Endothelial cell of umbilical vein (primary cell): ENCODE data around the gene NT5DC2. TPM values are rescaled to one million over a fixed set of nuclear protein-coding genes. Genes with fewer than 3 reads are reported as not detected.
A peak's percentile ranks its signal among the peaks of the same experiment; 100 is the strongest.

ENCODE experiments used
- BruUV-seq: library from RNA; stranded (reverse); fragments of 400-500 nt; replicated peaks from 2 replicates; lab custom pipeline; 2021; lab: Mats Ljungman, UMichigan
- CTCF ChIA-PET: fragments of 300-600, 350-600 bp; sonication (Branson Sonifier 250); formaldehyde crosslinking; loops from one replicate; lab custom pipeline; 2021; ENCODE audit warnings: antibody characterized with exemption, inconsistent platforms; lab: Charles Lee
- POLR2A ChIA-PET: fragments of 300-600, 350-600 bp; sonication (Branson Sonifier 250); formaldehyde crosslinking; loops from one replicate; lab custom pipeline; 2021; ENCODE audit warnings: antibody characterized with exemption, inconsistent platforms; lab: Charles Lee
- DNase-seq: peaks from one replicate; pipeline ENCODE4 v3.0.0-alpha.2; 2011; ENCODE audit warnings: low read depth, low spot score
- FAIRE-seq: peaks from 2 replicates; lab custom pipeline; 2011; peaks lifted over from hg19 to GRCh38; lab: Jason Lieb, UNC
- H2AFZ ChIP-seq: 2 replicates; pipeline ENCODE4 v1.6.0; 2012; ENCODE audit warnings: low read depth, low read length, control low read depth, inconsistent platforms
- H3K27ac ChIP-seq: 2 replicates; pipeline ENCODE4 v1.5.1; 2011; ENCODE audit warnings: low read depth, mild to moderate bottlenecking, control low read depth, low read length, moderate library complexity; ENCODE audit not compliant: insufficient read depth
- H3K27me3 ChIP-seq, 2 experiments: 2 replicates each; pipeline versions ENCODE4 v1.6.0 to v1.6.1; 2011; ENCODE audit warnings: low read length in 2 of 2, mixed read lengths in 1 of 2; ENCODE audit not compliant: control insufficient read depth in 2 of 2, insufficient read depth in 2 of 2
- H3K36me3 ChIP-seq, 2 experiments: 2 replicates in 1 of 2; 3 replicates in 1 of 2; pipeline ENCODE4 v1.5.1; 2011; ENCODE audit warnings: low read length in 2 of 2, mild to moderate bottlenecking in 1 of 2, moderate library complexity in 1 of 2; ENCODE audit not compliant: control insufficient read depth in 2 of 2, insufficient read depth in 2 of 2; ENCODE audit errors: extremely low read depth in 1 of 2
- H3K4me1 ChIP-seq: 3 replicates; pipeline ENCODE4 v1.5.1; 2011; ENCODE audit warnings: mild to moderate bottlenecking, low read length; ENCODE audit not compliant: control insufficient read depth, insufficient read depth; ENCODE audit errors: extremely low read depth
- H3K4me2 ChIP-seq: 2 replicates; pipeline ENCODE4 v1.6.1; 2011; ENCODE audit warnings: low read length, control low read depth, mixed read lengths; ENCODE audit not compliant: insufficient read depth
- H3K4me3 ChIP-seq, 3 experiments: fragments of 200-600 bp in 1 of 3; sonication (generic), shearing (Covaris generic) in 1 of 3; replicated peaks in 1 of 3; 2 replicates each; pipeline ENCODE4 v1.5.1; 2011 to 2016; ENCODE audit warnings: control low read depth in 3 of 3, low read length in 3 of 3, mild to moderate bottlenecking in 2 of 3, inconsistent platforms in 1 of 3, low read depth in 1 of 3, moderate library complexity in 1 of 3; ENCODE audit not compliant: insufficient read depth in 1 of 3
- H3K79me2 ChIP-seq: 2 replicates; pipeline ENCODE4 v1.6.0; 2012; ENCODE audit warnings: low read length, inconsistent platforms; ENCODE audit not compliant: control insufficient read depth, insufficient read depth
- H3K9ac ChIP-seq: replicated peaks from 2 replicates; pipeline ENCODE3; 2011; ENCODE audit warnings: low read length, control low read depth; ENCODE audit not compliant: insufficient read depth; ENCODE audit errors: extremely low read depth
- H3K9me1 ChIP-seq: replicated peaks from 3 replicates; pipeline ENCODE4 v1.6.0; 2011; ENCODE audit warnings: mild to moderate bottlenecking, low read length; ENCODE audit not compliant: control insufficient read depth, insufficient read depth; ENCODE audit errors: extremely low read depth
- H3K9me3 ChIP-seq: replicated peaks from 2 replicates; pipeline ENCODE4 v1.5.1; 2012; ENCODE audit warnings: low read length, inconsistent platforms; ENCODE audit not compliant: control insufficient read depth, insufficient read depth
- H4K20me1 ChIP-seq: replicated peaks from 2 replicates; pipeline ENCODE3; 2011; ENCODE audit warnings: mild to moderate bottlenecking, low read length; ENCODE audit not compliant: control insufficient read depth, insufficient read depth; ENCODE audit errors: extremely low read depth
- EZH2 ChIP-seq: IDR thresholded peaks from 2 replicates; pipeline ENCODE4 v1.6.1; 2012; ENCODE audit warnings: borderline replicate concordance, low read depth, mild to moderate bottlenecking, moderate library complexity, low read length, inconsistent platforms; ENCODE audit not compliant: severe bottlenecking
- JUN ChIP-seq: IDR thresholded peaks from 2 replicates; pipeline ENCODE4 v1.6.1; 2011; ENCODE audit warnings: borderline replicate concordance, low read depth; ENCODE audit not compliant: insufficient read length, insufficient read depth
- POLR2A ChIP-seq: IDR thresholded peaks from 2 replicates; pipeline ENCODE4 v1.6.1; 2012; ENCODE audit warnings: low read depth, mild to moderate bottlenecking, control low read depth, low read length
- POLR2AphosphoS5 ChIP-seq: IDR thresholded peaks from 2 replicates; pipeline ENCODE4 v1.6.1; 2012; ENCODE audit warnings: low read depth, mild to moderate bottlenecking, control low read depth, low read length, moderate library complexity; ENCODE audit not compliant: insufficient read depth
- dilution Hi-C: fragments of 300-500 bp; cut with MboI; formaldehyde crosslinking; loops from one replicate; pipeline ENCODE4 v1.15.0; 2019; ENCODE audit warnings: low sequenced_read_pairs; ENCODE audit not compliant: extremely low pct_ligation_motif_present
- intact Hi-C: fragments of 100-400 bp; cut with micrococcal nuclease; formaldehyde crosslinking; loops from one replicate; pipeline ENCODE4 v1.10.0; 2022
- polyA plus RNA-seq, 4 experiments: library from polyadenylated mRNA; depleted of rRNA in 3 of 4; stranded (reverse) in 3 of 4; unstranded in 1 of 4; fragments of >200 nt; gene quantifications; 2 replicates each; pipeline versions ENCODE4 v1.2.1 to v1.2.3, GENCODE V29; 2011 to 2012; ENCODE audit warnings: missing spikeins in 1 of 4
- total RNA-seq: library from RNA; stranded (reverse); gene quantifications from 2 replicates; pipeline ENCODE4 v1.2.3, GENCODE V29; 2021
- TF ChIP-seq, protein P1 (sequence below), 2 donors: IDR thresholded peaks; 1 replicate in 1 of 2; 2 replicates in 1 of 2; pipeline ENCODE4 v1.5.1; 2011; ENCODE audit warnings: low read length in 2 of 2, mild to moderate bottlenecking in 2 of 2, moderate library complexity in 2 of 2, control low read depth in 1 of 2, inconsistent platforms in 1 of 2, low read depth in 1 of 2; ENCODE audit not compliant: insufficient read depth in 1 of 2; ENCODE audit errors: extremely low read depth in 1 of 2

The NT5DC2 gene
- total and polyA plus RNA-seq, 2 donors (not counting 3 experiments of a cell fraction or from before 2014, with no cell fraction given) = 298 to 402 TPM

DNA sequence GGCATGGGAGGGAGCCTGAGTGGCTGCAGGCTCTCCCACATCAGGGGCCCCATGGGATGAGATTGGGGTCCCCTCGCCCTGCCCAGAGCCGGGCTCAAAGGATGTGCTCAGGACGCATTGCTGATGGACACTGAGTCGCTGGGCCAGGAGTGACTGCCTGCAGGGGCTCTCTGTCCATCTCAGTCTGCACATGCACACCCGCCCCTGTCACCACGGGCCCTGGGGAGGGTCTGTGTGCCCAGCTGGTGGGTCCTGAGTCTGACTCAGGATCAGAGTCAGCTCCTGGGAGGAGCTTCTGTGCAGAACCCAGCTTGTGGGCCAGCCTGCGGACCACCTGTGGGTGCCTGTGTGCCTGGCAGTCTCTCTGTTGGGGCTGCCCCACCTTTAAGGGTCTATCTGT, 20.4 kb downstream of the NT5DC2 start:
- Histone ChIP-seq H3K27ac (no peak overlapping the region), H3K9ac (no peak overlapping the region), H3K4me2 (no peak overlapping the region), H3K36me3 (peaks cover 17 to 82% of the 10 kb centered on the region in 2 experiments), H3K4me1 (no peaks in the 10 kb centered on the region), H4K20me1 (no peaks in the 10 kb centered on the region), H3K27me3 (no peaks in the 10 kb centered on the region), H3K4me3 (no peak overlapping the region), H3K9me3 (no peaks in the 10 kb centered on the region), H3K9me1 (no peaks in the 10 kb centered on the region), H2AFZ (no peak overlapping the region), H3K79me2 (no peaks in the 10 kb centered on the region)
- ChIA-PET POLR2A (no interaction called here), CTCF (no interaction called here)
- intact Hi-C loops (no loop called here), dilution Hi-C loops (no loop called here)
- no TSS peak for BruUV-seq
- FAIRE-seq = no peak
- TF ChIP-seq POLR2A (no peak), JUN (no peak), EZH2 (no peak)
- TF ChIP-seq, protein P1, sequence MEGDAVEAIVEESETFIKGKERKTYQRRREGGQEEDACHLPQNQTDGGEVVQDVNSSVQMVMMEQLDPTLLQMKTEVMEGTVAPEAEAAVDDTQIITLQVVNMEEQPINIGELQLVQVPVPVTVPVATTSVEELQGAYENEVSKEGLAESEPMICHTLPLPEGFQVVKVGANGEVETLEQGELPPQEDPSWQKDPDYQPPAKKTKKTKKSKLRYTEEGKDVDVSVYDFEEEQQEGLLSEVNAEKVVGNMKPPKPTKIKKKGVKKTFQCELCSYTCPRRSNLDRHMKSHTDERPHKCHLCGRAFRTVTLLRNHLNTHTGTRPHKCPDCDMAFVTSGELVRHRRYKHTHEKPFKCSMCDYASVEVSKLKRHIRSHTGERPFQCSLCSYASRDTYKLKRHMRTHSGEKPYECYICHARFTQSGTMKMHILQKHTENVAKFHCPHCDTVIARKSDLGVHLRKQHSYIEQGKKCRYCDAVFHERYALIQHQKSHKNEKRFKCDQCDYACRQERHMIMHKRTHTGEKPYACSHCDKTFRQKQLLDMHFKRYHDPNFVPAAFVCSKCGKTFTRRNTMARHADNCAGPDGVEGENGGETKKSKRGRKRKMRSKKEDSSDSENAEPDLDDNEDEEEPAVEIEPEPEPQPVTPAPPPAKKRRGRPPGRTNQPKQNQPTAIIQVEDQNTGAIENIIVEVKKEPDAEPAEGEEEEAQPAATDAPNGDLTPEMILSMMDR (IDR thresholded peaks at IDR 0.05; ENCODE audit: extremely low read depth in 1 of 2, insufficient read depth in 1 of 2, low read depth in 1 of 2, low read length in 2 of 2) = no peak
- DNase-seq = no peak

DNA sequence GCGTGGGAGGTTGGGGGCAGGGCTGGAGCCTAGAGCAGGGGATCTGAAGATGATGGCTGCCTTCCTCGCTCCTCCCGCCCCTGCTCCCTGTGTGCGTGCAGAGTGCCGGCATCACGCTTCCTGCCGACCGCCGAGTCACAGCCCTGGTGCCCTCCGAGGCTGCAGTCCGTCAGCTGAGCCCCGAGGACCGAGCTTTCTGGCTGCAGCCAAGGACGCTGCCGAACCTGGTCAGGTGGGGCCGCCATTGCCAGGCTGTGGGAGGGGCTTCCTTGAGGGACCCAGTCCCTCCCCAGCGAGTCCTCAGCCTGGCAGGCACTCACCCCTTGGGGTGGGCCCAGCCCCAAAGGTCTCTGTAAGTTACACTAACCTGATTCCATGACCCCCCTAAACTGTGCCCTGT, 20.9 kb downstream of the NT5DC2 start:
- no peak for DNase-seq
- no peak overlapping the region for H3K27ac ChIP-seq
- H3K4me2 ChIP-seq = no peak overlapping the region
- no peaks in the 10 kb centered on the region for H3K79me2 ChIP-seq
- intact Hi-C loops (no loop called here), dilution Hi-C loops (no loop called here)
- ChIA-PET POLR2A (no interaction called here), CTCF (no interaction called here)
- no TSS peak for BruUV-seq
- H4K20me1 ChIP-seq = no peaks in the 10 kb centered on the region
- H3K9ac ChIP-seq = no peak overlapping the region
- H2AFZ ChIP-seq = no peak overlapping the region
- peaks cover 21 to 83% of the 10 kb centered on the region in 2 experiments for H3K36me3 ChIP-seq
- H3K4me1 ChIP-seq = no peaks in the 10 kb centered on the region
- H3K9me3 ChIP-seq = no peaks in the 10 kb centered on the region
- no peak for FAIRE-seq
- H3K9me1 ChIP-seq = no peaks in the 10 kb centered on the region
- no peak overlapping the region for H3K4me3 ChIP-seq
- no peaks in the 10 kb centered on the region for H3K27me3 ChIP-seq
- TF ChIP-seq JUN (no peak), POLR2AphosphoS5 (peak; percentile 5), POLR2A (no peak), EZH2 (no peak)
- TF ChIP-seq, protein P1 (IDR thresholded peaks at IDR 0.05; ENCODE audit: extremely low read depth in 1 of 2, insufficient read depth in 1 of 2, low read depth in 1 of 2, low read length in 2 of 2) = no peak
